Measurements from ENCODE around the gene KIF6.

The KIF6 gene

GRCh38 chr6:39695447-39695846 is 29.8 kb downstream of the KIF6 start:
- Histone ChIP-seq H3K27ac (ENCODE audit: insufficient read depth in 1 of 2, low read depth in 1 of 2, low read length in 2 of 2, poor library complexity in 1 of 2, severe bottlenecking in 2 of 2) (no peak overlapping the region), H3K4me1 (ENCODE audit: control extremely low read depth in 1 of 4, control insufficient read depth in 4 of 4, insufficient read depth in 4 of 4, low read length in 3 of 4) (no peaks in the 10 kb centered on the region), H3K4me3 (ENCODE audit: control insufficient read depth in 1 of 7, extremely low read depth in 1 of 7, insufficient read depth in 4 of 7, low read depth in 2 of 7, low read length in 6 of 7) (no peak overlapping the region), H3K27me3 (replicated peaks in 2 of 5; ENCODE audit: control insufficient read depth in 4 of 5, insufficient read depth in 5 of 5, low read length in 4 of 5) (peaks cover 0 to 3% (median 2%) of the 10 kb centered on the region in 5 experiments), H3K9me3 (ENCODE audit: control extremely low read depth in 1 of 5, control insufficient read depth in 4 of 5, insufficient read depth in 2 of 5, low read depth in 1 of 5, low read length in 4 of 5) (peaks cover 0 to 1% (median 0%) of the 10 kb centered on the region in 5 experiments), H3K36me3 (ENCODE audit: control insufficient read depth in 4 of 4, insufficient read depth in 4 of 4, low read length in 3 of 4) (no peaks in the 10 kb centered on the region)
- no peak for DNase-seq
- ChIA-PET CTCF (no interaction called here), POLR2A (no interaction called here)

GRCh38 chr6:39693206-39693605 is 32.0 kb downstream of the KIF6 start:
- DNase-seq = no peak
- Histone ChIP-seq H3K27me3 (replicated peaks in 2 of 5; ENCODE audit: control insufficient read depth in 4 of 5, insufficient read depth in 5 of 5, low read length in 4 of 5) (peaks cover 0 to 6% (median 2%) of the 10 kb centered on the region in 5 experiments), H3K36me3 (ENCODE audit: control insufficient read depth in 4 of 4, insufficient read depth in 4 of 4, low read length in 3 of 4) (no peaks in the 10 kb centered on the region), H3K27ac (ENCODE audit: insufficient read depth in 1 of 2, low read depth in 1 of 2, low read length in 2 of 2, poor library complexity in 1 of 2, severe bottlenecking in 2 of 2) (no peak overlapping the region), H3K4me3 (ENCODE audit: control insufficient read depth in 1 of 7, extremely low read depth in 1 of 7, insufficient read depth in 4 of 7, low read depth in 2 of 7, low read length in 6 of 7) (no peak overlapping the region), H3K9me3 (ENCODE audit: control extremely low read depth in 1 of 5, control insufficient read depth in 4 of 5, insufficient read depth in 2 of 5, low read depth in 1 of 5, low read length in 4 of 5) (peaks cover 0 to 1% (median 0%) of the 10 kb centered on the region in 5 experiments), H3K4me1 (ENCODE audit: control extremely low read depth in 1 of 4, control insufficient read depth in 4 of 4, insufficient read depth in 4 of 4, low read length in 3 of 4) (no peaks in the 10 kb centered on the region)
- ChIA-PET CTCF (no interaction called here), POLR2A (no interaction called here)

GRCh38 chr6:39688494-39688893 is 36.7 kb downstream of the KIF6 start:
- H3K27me3 ChIP-seq (replicated peaks in 2 of 5; ENCODE audit: control insufficient read depth in 4 of 5, insufficient read depth in 5 of 5, low read length in 4 of 5) = peaks cover 0 to 6% (median 2%) of the 10 kb centered on the region in 5 experiments
- ChIA-PET POLR2A (no interaction called here), CTCF (no interaction called here)
- DNase-seq = no peak
- H3K9me3 ChIP-seq (ENCODE audit: control extremely low read depth in 1 of 5, control insufficient read depth in 4 of 5, insufficient read depth in 2 of 5, low read depth in 1 of 5, low read length in 4 of 5) = no peaks in the 10 kb centered on the region
- no peaks in the 10 kb centered on the region for H3K4me1 ChIP-seq (ENCODE audit: control extremely low read depth in 1 of 4, control insufficient read depth in 4 of 4, insufficient read depth in 4 of 4, low read length in 3 of 4)
- no peak overlapping the region for H3K27ac ChIP-seq (ENCODE audit: insufficient read depth in 1 of 2, low read depth in 1 of 2, low read length in 2 of 2, poor library complexity in 1 of 2, severe bottlenecking in 2 of 2)
- H3K4me3 ChIP-seq (ENCODE audit: control insufficient read depth in 1 of 7, extremely low read depth in 1 of 7, insufficient read depth in 4 of 7, low read depth in 2 of 7, low read length in 6 of 7) = no peak overlapping the region
- WGBS (ENCODE audit: insufficient coverage) = 80% methylated on average over 1 of the region's 2 CpGs
- H3K36me3 ChIP-seq (ENCODE audit: control insufficient read depth in 4 of 4, insufficient read depth in 4 of 4, low read length in 3 of 4) = no peaks in the 10 kb centered on the region

GRCh38 chr6:39686976-39687375 is 38.2 kb downstream of the KIF6 start:
- no peaks in the 10 kb centered on the region for H3K9me3 ChIP-seq (ENCODE audit: control extremely low read depth in 1 of 5, control insufficient read depth in 4 of 5, insufficient read depth in 2 of 5, low read depth in 1 of 5, low read length in 4 of 5)
- H3K27me3 ChIP-seq (replicated peaks in 2 of 5; ENCODE audit: control insufficient read depth in 4 of 5, insufficient read depth in 5 of 5, low read length in 4 of 5) = peaks cover 0 to 6% (median 2%) of the 10 kb centered on the region in 5 experiments
- ChIA-PET CTCF (no interaction called here), POLR2A (no interaction called here)
- no peak overlapping the region for H3K27ac ChIP-seq (ENCODE audit: insufficient read depth in 1 of 2, low read depth in 1 of 2, low read length in 2 of 2, poor library complexity in 1 of 2, severe bottlenecking in 2 of 2)
- no peaks in the 10 kb centered on the region for H3K4me1 ChIP-seq (ENCODE audit: control extremely low read depth in 1 of 4, control insufficient read depth in 4 of 4, insufficient read depth in 4 of 4, low read length in 3 of 4)
- H3K36me3 ChIP-seq (ENCODE audit: control insufficient read depth in 4 of 4, insufficient read depth in 4 of 4, low read length in 3 of 4) = no peaks in the 10 kb centered on the region
- 100% methylated on average over 1 of the region's 6 CpGs for WGBS (ENCODE audit: insufficient coverage)
- no peak overlapping the region for H3K4me3 ChIP-seq (ENCODE audit: control insufficient read depth in 1 of 7, extremely low read depth in 1 of 7, insufficient read depth in 4 of 7, low read depth in 2 of 7, low read length in 6 of 7)
- DNase-seq = no peak

- Histone ChIP-seq H3K27me3 (replicated peaks in 2 of 5; ENCODE audit: control insufficient read depth in 4 of 5, insufficient read depth in 5 of 5, low read length in 4 of 5) (peaks cover 0 to 6% (median 2%) of the 10 kb centered on the region in 5 experiments), H3K9me3 (ENCODE audit: control extremely low read depth in 1 of 5, control insufficient read depth in 4 of 5, insufficient read depth in 2 of 5, low read depth in 1 of 5, low read length in 4 of 5) (no peaks in the 10 kb centered on the region), H3K4me1 (ENCODE audit: control extremely low read depth in 1 of 4, control insufficient read depth in 4 of 4, insufficient read depth in 4 of 4, low read length in 3 of 4) (no peaks in the 10 kb centered on the region), H3K27ac (ENCODE audit: insufficient read depth in 1 of 2, low read depth in 1 of 2, low read length in 2 of 2, poor library complexity in 1 of 2, severe bottlenecking in 2 of 2) (no peak overlapping the region), H3K36me3 (ENCODE audit: control insufficient read depth in 4 of 4, insufficient read depth in 4 of 4, low read length in 3 of 4) (no peaks in the 10 kb centered on the region), H3K4me3 (ENCODE audit: control insufficient read depth in 1 of 7, extremely low read depth in 1 of 7, insufficient read depth in 4 of 7, low read depth in 2 of 7, low read length in 6 of 7) (no peak overlapping the region)
- ChIA-PET CTCF (no interaction called here), POLR2A (no interaction called here)
- 100% methylated on average over 1 of the region's 1 CpG for WGBS (ENCODE audit: insufficient coverage)
- no peak for DNase-seq
These were observed 39.3 kb downstream of the KIF6 start for GRCh38 chr6:39685938-39686337.

- Histone ChIP-seq H3K27me3 (replicated peaks in 2 of 5; ENCODE audit: control insufficient read depth in 4 of 5, insufficient read depth in 5 of 5, low read length in 4 of 5) (peaks cover 0 to 3% (median 2%) of the 10 kb centered on the region in 5 experiments), H3K27ac (ENCODE audit: insufficient read depth in 1 of 2, low read depth in 1 of 2, low read length in 2 of 2, poor library complexity in 1 of 2, severe bottlenecking in 2 of 2) (no peak overlapping the region), H3K9me3 (ENCODE audit: control extremely low read depth in 1 of 5, control insufficient read depth in 4 of 5, insufficient read depth in 2 of 5, low read depth in 1 of 5, low read length in 4 of 5) (no peaks in the 10 kb centered on the region), H3K4me3 (ENCODE audit: control insufficient read depth in 1 of 7, extremely low read depth in 1 of 7, insufficient read depth in 4 of 7, low read depth in 2 of 7, low read length in 6 of 7) (no peak overlapping the region), H3K4me1 (ENCODE audit: control extremely low read depth in 1 of 4, control insufficient read depth in 4 of 4, insufficient read depth in 4 of 4, low read length in 3 of 4) (no peaks in the 10 kb centered on the region), H3K36me3 (ENCODE audit: control insufficient read depth in 4 of 4, insufficient read depth in 4 of 4, low read length in 3 of 4) (no peaks in the 10 kb centered on the region)
- CTCF ChIA-PET = no interaction called here
- POLR2A ChIA-PET = no interaction called here
- no peak for DNase-seq
- WGBS (ENCODE audit: insufficient coverage) = 100% methylated on average over 1 of the region's 2 CpGs
These were observed 39.8 kb downstream of the KIF6 start for GRCh38 chr6:39685489-39685826.

- H3K27me3 ChIP-seq (replicated peaks in 2 of 5; ENCODE audit: control insufficient read depth in 4 of 5, insufficient read depth in 5 of 5, low read length in 4 of 5) = peaks cover 0 to 2% (median 0%) of the 10 kb centered on the region in 5 experiments
- no peak overlapping the region for H3K4me3 ChIP-seq (ENCODE audit: control insufficient read depth in 1 of 7, extremely low read depth in 1 of 7, insufficient read depth in 4 of 7, low read depth in 2 of 7, low read length in 6 of 7)
- DNase-seq = no peak
- POLR2A ChIA-PET = no interaction called here
- WGBS (ENCODE audit: insufficient coverage) = 82% methylated on average over 3 of the region's 3 CpGs
- H3K27ac ChIP-seq (ENCODE audit: insufficient read depth in 1 of 2, low read depth in 1 of 2, low read length in 2 of 2, poor library complexity in 1 of 2, severe bottlenecking in 2 of 2) = no peak overlapping the region
- H3K4me1 ChIP-seq (ENCODE audit: control extremely low read depth in 1 of 4, control insufficient read depth in 4 of 4, insufficient read depth in 4 of 4, low read length in 3 of 4) = no peaks in the 10 kb centered on the region
- no peaks in the 10 kb centered on the region for H3K9me3 ChIP-seq (ENCODE audit: control extremely low read depth in 1 of 5, control insufficient read depth in 4 of 5, insufficient read depth in 2 of 5, low read depth in 1 of 5, low read length in 4 of 5)
- CTCF ChIA-PET = no interaction called here
- H3K36me3 ChIP-seq (ENCODE audit: control insufficient read depth in 4 of 4, insufficient read depth in 4 of 4, low read length in 3 of 4) = no peaks in the 10 kb centered on the region
These were observed 40.3 kb downstream of the KIF6 start for GRCh38 chr6:39684790-39685488.
